OCI-LY7 (cell line): ENCODE data around the gene VEPH1. TPM values are rescaled to one million over a fixed set of nuclear protein-coding genes. Genes with fewer than 3 reads are reported as not detected.

Experiments
- BruUV-seq: library from RNA; stranded (reverse); fragments of 400-500 nt; replicated peaks from 2 replicates; lab custom pipeline; 2021; lab: Mats Ljungman, UMichigan
- CTCF ChIA-PET: fragments of 300-600 bp; sonication (Branson Sonifier 250); formaldehyde crosslinking; loops from one replicate; lab custom pipeline; 2022; ENCODE audit warnings: antibody characterized with exemption; ENCODE audit not compliant: unreplicated experiment; lab: Charles Lee
- POLR2A ChIA-PET: fragments of 300-600 bp; sonication (Branson Sonifier 250); formaldehyde crosslinking; loops from one replicate; lab custom pipeline; 2022; ENCODE audit warnings: antibody characterized with exemption; lab: Charles Lee
- DNase-seq: peaks from one replicate; pipeline ENCODE4 v3.0.0-alpha.2; 2015; ENCODE audit warnings: low spot score
- H2AFZ ChIP-seq: fragments of 200-600 bp; sonication (generic), shearing (Covaris generic); 2 replicates; pipeline ENCODE4 v1.6.1; 2014; ENCODE audit warnings: mild to moderate bottlenecking, antibody characterized with exemption, low read length, moderate library complexity
- H3K27ac ChIP-seq: fragments of 200-600 bp; sonication (generic); 2 replicates; pipeline ENCODE4 v1.5.1; 2014; ENCODE audit warnings: mixed run types, low read depth, mild to moderate bottlenecking, moderate library complexity, low read length, inconsistent platforms; ENCODE audit not compliant: poor library complexity, severe bottlenecking
- H3K36me3 ChIP-seq: fragments of 200-600 bp; sonication (generic); 2 replicates; pipeline ENCODE4 v1.6.1; 2014; ENCODE audit warnings: mild to moderate bottlenecking, antibody characterized with exemption, low read length, moderate library complexity, mixed read lengths; ENCODE audit not compliant: insufficient read depth
- H3K4me1 ChIP-seq: fragments of 200-600 bp; sonication (generic); 2 replicates; pipeline ENCODE4 v1.5.1; 2014; ENCODE audit warnings: mild to moderate bottlenecking, low read length; ENCODE audit not compliant: insufficient read depth, poor library complexity, severe bottlenecking
- H3K4me2 ChIP-seq: fragments of 200-600 bp; sonication (generic); 2 replicates; pipeline ENCODE4 v1.6.1; 2014; ENCODE audit warnings: mild to moderate bottlenecking, low read length
- H3K4me3 ChIP-seq: fragments of 200-600 bp; sonication (generic); 2 replicates; pipeline ENCODE4 v1.5.1; 2014; ENCODE audit warnings: mild to moderate bottlenecking, low read depth, low read length; ENCODE audit not compliant: poor library complexity, severe bottlenecking
- H3K79me2 ChIP-seq: fragments of 200-600 bp; sonication (generic); 2 replicates; pipeline ENCODE4 v1.6.1; 2016; ENCODE audit warnings: low read depth, mild to moderate bottlenecking, low read length, moderate library complexity, mixed read lengths; ENCODE audit not compliant: insufficient read depth
- H3K9me2 ChIP-seq: fragments of 200-600 bp; sonication (generic); 2 replicates; pipeline ENCODE4 v1.6.1; 2016; ENCODE audit warnings: mild to moderate bottlenecking, low read length, mixed read lengths; ENCODE audit not compliant: insufficient read depth
- H3K9me3 ChIP-seq: fragments of 200-600 bp; sonication (generic); 2 replicates; pipeline ENCODE4 v1.6.1; 2014; ENCODE audit warnings: mild to moderate bottlenecking, mixed run types, low read length, mixed read lengths
- H4K20me1 ChIP-seq: fragments of 200-600 bp; sonication (generic); 2 replicates; pipeline ENCODE4 v1.6.1; 2014; ENCODE audit warnings: mild to moderate bottlenecking, antibody characterized with exemption, low read length, moderate library complexity, mixed read lengths; ENCODE audit not compliant: insufficient read depth
- CTCF ChIP-seq: fragments of 200-600 bp; sonication (generic); conservative IDR thresholded peaks from 2 replicates; pipeline ENCODE4 v1.5.1; 2014; ENCODE audit warnings: mild to moderate bottlenecking, antibody characterized with exemption, low read length, moderate library complexity, mixed read lengths
- EZH2phosphoT487 ChIP-seq: fragments of 200-600 bp; sonication (generic); IDR thresholded peaks from 2 replicates; pipeline ENCODE4 v1.6.1; 2018; ENCODE audit warnings: low read depth, borderline replicate concordance, mild to moderate bottlenecking, mixed run types, antibody characterized with exemption, low read length, moderate library complexity, mixed read lengths
- intact Hi-C: fragments of 100-400 bp; cut with micrococcal nuclease; formaldehyde crosslinking; loops from one replicate; pipeline ENCODE4 v1.10.0; 2022; ENCODE audit not compliant: unreplicated experiment
- total RNA-seq, 2 experiments: library from RNA; depleted of rRNA in 1 of 2; stranded (reverse); fragments of >200 nt in 1 of 2; shearing (Covaris generic) in 1 of 2; gene quantifications; 2 replicates each; pipeline ENCODE4 v1.2.3, GENCODE V29; 2014 to 2022

Gene VEPH1
- total RNA-seq, 2 experiments from 2014 or later = not detected

- H3K79me2 ChIP-seq = no peaks in the 10 kb centered on the region
- intact Hi-C loops = no loop called here
- no peaks in the 10 kb centered on the region for H4K20me1 ChIP-seq
- H2AFZ ChIP-seq = no peak overlapping the region
- no peak overlapping the region for H3K4me2 ChIP-seq
- DNase-seq = no peak
- H3K9me2 ChIP-seq = no peaks in the 10 kb centered on the region
- H3K4me1 ChIP-seq = no peaks in the 10 kb centered on the region
- POLR2A ChIA-PET = no interaction called here
- no peaks in the 10 kb centered on the region for H3K9me3 ChIP-seq
- no TSS peak for BruUV-seq
- H3K27ac ChIP-seq = no peak overlapping the region
- CTCF ChIA-PET = no interaction called here
- H3K36me3 ChIP-seq = no peaks in the 10 kb centered on the region
- H3K4me3 ChIP-seq = no peak overlapping the region
- TF ChIP-seq CTCF (no peak), EZH2phosphoT487 (no peak)
These were observed 75.3 kb downstream of the VEPH1 start for GRCh38 chr3:157427901-157428300.

- H3K9me3 ChIP-seq = no peaks in the 10 kb centered on the region
- no TSS peak for BruUV-seq
- CTCF ChIA-PET = no interaction called here
These were observed 79.9 kb downstream of the VEPH1 start for GRCh38 chr3:157423337-157423736.

More at GRCh38 chr3:157423337-157423736, 79.9 kb downstream of the VEPH1 start:
- POLR2A ChIA-PET = no interaction called here
- no peaks in the 10 kb centered on the region for H3K9me2 ChIP-seq
- H3K36me3 ChIP-seq = no peaks in the 10 kb centered on the region
- DNase-seq = no peak
- H3K79me2 ChIP-seq = no peaks in the 10 kb centered on the region
- no peak for TF ChIP-seq EZH2phosphoT487
- no peak for TF ChIP-seq CTCF
- no peak overlapping the region for H3K4me3 ChIP-seq
- no peak overlapping the region for H2AFZ ChIP-seq
- H3K4me2 ChIP-seq = no peak overlapping the region
- no peaks in the 10 kb centered on the region for H4K20me1 ChIP-seq
- H3K4me1 ChIP-seq = no peaks in the 10 kb centered on the region
- intact Hi-C loops = no loop called here
- H3K27ac ChIP-seq = no peak overlapping the region
